ENCODE data around the gene FRAT2.

FRAT2 gene

DNA sequence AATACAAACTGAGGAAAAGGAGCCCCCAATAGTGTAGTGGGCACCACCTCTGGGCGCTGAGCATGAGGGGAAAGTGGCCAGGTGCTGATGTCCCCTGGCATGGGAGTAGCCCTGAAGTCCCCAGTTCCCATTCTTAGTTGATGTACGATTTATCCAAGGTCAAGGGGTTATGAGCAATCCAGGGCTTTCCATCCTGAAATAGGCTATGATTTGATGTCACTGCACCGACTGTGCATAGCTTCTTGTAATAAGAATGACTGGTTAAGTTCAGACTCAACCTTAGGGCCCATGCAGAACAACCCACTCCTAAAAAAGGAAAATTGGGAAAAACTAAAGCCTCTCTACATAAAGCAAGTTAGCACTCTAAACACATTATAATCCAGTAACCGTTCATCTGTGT, 11.0 kb downstream of the FRAT2 start:
- no peak for DNase-seq

DNA sequence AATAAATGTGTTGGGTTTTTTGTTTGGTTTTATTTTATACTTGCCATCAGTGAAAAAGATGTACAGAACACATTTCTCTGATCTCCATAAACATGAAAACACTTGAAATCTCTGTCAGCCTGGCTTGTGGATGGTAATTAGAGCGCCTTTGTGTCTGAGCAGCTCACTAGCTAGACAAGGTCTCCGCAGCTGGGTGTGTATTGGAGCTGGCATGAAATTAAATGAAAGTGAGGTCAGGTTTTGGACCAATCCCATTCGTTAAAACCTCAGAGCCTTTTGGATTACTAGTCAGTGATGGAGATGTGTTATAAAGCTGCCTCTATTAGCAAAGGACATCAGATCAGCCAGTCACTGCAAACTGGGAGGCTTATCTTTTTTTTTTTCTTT, 12.7 kb downstream of the FRAT2 start:
- DNase-seq = no peak

DNA sequence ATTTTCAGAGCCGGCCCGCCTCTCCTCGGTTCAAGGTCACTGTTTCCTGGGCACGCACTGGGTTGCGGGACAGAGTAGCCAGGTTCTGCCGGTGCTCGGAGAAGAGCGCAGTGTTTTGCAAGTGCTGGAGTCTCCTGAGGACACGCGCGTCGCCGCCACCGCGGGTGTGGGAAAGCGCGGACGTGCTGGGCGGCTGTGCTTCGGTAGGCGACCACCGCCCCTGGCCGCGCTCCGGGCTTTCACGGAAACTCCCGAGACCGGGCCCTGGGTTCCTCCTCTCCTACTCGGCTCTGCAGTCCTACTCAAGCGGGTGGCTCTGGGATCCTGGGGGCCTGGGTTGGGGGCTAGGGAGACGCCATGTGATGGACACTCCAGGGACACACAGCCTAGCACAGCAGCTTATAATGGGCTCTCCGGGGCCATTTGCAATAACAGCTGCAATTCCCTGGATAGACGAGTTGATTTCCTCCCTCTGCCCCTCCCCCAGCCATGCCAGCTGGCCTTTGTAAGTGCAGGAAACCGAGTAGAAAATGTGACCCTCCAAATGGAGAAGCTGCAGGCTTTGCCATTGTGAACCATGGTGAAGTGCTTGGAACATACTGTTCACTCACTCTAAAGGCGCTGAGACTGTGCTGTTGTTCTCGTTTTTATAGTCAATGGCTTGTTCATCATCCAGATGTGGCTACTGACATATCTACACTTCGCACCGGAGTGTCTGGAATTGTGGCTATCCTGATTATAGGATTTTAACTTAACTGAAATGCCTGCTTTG, 13.3 kb downstream of the FRAT2 start:
- no peak for DNase-seq

DNA sequence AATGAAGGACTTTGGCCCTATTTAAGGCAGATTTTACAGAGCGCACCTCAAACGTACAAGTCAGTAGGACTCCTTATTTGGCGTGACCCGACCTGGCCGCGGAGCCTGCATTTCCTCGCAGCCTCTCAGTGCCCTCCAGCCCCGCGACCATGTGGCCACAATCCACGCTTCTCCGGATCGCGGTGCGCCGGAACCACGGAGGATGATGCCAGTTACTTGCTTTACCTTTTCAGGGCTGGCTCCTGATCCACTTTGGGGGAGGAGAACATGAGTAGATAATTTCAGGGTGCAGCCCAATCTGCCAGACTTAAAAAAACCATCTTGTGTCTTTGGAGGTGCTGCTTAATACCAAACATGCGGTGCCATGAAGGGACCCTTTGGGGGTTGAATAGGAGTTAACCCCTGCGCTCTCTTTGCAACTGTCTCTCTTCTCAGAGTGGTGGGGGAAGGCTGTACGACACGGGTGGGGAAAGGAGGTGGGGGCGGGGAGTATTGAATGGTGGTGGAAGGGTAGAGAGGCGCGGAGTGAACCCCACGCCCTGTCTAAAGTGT, 14.0 kb downstream of the FRAT2 start:
- DNase-seq = peak in 1 of 2 experiments; percentile 20

DNA sequence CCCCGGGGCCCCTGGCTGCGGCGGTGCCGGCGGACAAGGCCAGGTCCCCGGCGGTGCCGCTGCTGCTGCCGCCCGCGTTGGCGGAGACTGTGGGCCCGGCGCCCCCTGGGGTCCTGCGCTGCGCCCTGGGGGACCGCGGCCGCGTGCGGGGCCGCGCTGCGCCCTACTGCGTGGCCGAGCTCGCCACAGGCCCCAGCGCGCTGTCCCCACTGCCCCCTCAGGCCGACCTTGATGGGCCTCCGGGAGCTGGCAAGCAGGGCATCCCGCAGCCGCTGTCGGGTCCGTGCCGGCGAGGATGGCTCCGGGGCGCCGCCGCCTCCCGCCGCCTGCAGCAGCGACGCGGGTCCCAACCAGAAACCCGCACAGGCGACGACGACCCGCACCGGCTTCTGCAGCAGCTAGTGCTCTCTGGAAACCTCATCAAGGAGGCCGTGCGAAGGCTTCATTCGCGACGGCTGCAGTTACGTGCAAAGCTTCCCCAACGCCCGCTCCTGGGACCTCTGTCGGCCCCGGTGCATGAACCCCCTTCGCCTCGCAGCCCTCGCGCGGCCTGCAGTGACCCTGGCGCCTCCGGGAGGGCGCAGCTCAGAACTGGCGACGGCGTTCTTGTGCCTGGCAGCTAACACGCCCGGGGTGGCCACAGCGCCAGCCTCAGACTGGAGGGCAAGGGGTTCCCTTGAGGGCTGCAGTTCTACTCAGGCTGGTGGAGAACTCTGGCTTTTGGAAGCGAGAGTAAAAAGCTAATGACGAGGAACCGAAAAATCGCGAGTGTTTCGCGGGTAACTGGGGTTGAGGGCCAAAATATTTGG, 14.7 kb downstream of the FRAT2 start:
- DNase-seq = peak; percentile 46 to 57

DNA sequence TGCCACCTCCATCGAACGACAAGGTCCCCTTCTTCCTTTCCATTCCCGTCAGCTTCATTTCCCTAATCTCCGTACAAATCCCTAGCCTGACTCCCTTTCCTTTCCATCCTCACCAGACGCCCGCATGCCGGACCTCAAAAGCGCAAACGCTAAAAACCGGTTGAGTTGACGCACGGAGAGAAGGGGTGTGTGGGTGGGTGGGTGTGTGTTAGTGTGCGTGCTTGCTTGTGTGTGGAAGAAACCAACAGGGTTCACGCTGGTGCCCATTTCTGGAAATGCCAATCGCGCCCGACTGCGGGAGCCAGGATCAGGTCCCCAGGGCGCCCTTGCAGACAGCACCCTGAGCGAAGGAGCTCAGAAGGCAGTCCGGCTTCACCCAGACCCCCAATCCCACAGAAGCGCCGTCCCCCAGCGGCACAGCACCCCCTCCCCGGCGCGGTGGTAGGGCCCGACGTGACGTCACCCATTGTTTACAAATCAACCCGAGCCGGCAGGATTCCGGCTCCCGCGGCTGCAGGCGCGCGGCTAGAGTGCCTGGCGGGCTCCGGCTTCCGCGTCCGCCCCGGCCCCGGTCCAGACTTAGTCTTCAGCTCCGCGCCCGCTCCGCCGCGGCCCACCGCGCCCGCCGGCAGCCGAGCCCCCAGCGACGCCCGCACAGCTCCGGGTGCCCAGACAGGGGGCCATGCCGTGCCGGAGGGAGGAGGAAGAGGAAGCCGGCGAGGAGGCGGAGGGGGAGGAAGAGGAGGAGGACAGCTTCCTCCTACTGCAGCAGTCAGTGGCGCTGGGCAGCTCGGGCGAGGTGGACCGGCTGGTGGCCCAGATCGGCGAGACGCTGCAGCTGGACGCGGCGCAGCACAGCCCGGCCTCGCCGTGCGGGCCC, 15.5 kb downstream of the FRAT2 start, which contains the start of gene FRAT1:
FRAT1 (plus strand) TSS at position 500 of the 880 bp plus-strand sequence; CDS start at position 683, 183 bp downstream.
- peak; percentile 82 to 84 for DNase-seq

DNA sequence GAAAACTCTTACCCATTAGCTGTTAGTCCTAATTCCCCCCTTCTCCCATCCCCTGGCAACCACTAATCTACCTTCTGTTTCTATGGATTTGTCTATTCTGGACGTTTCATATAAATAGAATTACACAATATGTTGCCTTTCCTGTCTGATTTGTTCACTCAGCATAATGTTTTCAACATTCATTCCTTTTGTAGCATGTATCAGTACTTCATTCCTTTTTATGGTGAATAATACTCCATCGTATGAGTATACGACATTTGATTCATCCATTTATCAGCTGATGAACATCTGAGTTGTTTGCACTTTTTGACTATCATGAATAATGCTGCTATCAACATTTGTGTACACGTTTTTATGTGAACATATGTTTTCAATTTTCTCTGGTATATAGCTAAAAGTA, 19.9 kb downstream of the FRAT2 start:
- DNase-seq = no peak

DNA sequence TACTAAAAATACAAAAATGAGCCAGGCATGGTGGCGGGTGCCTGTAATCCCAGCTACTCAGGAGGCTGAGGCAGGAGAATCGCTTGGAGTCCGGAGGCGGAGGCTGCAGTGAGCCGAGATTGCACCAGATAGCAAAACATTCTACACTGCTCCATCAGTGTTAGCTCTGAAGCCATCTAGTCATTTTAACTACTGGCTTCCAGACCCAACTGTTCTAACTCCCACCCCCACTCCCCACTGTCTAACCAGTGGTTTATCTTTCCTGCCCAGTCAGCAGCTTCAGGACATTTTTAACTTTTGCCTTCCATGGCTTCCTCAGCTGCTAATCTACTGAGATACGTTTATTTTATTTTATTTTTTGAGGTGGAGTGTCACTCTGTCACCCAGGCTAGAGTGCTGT, 21.6 kb downstream of the FRAT2 start:
- no peak for DNase-seq

DNA sequence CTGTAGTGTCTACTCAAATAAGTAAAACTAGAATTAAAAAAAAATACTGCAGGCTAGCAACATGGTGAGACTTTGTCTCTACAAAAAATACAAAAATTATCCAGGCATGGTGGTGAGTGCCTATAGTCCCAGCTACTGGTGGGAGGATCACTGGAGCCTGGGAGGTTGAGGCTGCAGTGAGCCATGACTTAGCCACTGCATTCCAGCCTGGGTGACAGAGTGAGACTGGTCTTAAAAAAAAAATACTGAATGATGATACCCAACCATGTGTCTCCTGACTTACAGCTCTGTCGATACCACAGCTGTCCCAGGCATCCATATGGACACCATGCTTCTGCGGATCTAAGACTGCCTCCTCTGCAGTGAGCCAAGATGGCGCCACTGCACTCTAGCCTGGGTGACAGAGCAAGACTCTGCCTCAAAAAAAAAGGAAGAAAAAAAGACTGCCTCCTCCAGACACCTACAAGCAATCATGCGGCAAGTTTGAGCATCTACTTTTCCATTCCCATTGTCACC, 23.4 kb downstream of the FRAT2 start:
- DNase-seq = no peak

DNA sequence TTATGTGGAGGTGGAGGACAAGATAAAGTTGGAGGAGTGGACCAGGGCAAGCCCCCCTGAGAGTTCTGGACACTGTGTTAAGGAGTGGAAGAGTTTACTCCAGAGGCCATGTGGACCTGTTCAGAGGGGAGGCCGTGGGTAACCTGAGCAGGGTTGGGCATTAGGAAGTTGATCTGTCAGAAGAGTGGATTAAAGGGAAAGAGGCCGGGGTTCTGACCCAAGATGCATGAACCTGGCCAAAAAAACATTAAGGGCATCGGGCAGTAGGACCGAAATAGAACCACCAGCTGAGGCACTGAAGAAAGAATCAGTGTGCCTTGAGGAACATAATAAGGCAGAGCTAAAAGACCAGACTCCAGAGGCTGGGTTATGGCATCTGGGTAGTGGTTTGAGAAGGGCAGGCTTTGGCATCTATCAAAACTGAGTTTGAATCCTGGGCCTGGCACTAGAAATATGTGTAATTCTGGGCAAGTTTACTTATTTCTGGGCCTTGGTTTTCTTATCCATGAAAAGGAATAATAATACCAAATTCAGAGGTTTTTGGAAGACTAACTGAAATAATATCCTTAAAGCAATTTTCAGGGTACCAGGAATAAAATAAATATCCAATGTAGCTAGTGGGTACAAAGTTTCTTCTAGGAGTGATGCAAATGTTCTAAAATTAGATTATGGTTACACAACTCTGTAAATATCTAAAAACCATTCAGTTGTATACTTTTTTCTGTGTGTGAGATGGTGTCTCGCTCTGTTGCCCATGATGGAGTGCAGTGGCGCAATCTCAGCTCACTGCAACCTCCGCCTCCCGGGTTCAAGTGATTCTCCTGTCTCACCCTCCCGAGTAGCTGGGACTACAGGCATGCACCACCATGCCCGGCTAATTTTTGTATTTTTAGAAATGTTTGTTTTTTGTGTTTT, 26.4 kb downstream of the FRAT2 start:
- no peak for DNase-seq

DNA sequence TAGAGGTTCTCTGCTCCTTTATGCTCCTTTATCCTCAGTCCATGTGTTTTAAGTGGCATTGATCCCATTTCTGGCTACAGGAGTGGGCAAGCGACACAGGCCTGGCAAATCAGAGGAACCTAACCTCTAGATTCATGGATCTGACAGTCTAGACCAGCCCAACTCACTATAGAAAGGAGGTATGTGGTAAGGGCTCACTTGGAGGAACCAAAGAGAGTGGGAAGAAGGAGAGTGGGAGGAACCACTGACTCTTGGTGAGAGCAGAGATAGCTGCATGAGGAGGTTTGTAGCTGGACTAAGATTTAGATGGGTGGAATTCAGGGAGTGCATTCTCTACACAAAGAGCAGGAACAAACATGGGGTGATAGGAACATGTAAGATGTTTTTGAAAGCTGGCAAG, 27.1 kb downstream of the FRAT2 start:
- no peak for DNase-seq

DNA sequence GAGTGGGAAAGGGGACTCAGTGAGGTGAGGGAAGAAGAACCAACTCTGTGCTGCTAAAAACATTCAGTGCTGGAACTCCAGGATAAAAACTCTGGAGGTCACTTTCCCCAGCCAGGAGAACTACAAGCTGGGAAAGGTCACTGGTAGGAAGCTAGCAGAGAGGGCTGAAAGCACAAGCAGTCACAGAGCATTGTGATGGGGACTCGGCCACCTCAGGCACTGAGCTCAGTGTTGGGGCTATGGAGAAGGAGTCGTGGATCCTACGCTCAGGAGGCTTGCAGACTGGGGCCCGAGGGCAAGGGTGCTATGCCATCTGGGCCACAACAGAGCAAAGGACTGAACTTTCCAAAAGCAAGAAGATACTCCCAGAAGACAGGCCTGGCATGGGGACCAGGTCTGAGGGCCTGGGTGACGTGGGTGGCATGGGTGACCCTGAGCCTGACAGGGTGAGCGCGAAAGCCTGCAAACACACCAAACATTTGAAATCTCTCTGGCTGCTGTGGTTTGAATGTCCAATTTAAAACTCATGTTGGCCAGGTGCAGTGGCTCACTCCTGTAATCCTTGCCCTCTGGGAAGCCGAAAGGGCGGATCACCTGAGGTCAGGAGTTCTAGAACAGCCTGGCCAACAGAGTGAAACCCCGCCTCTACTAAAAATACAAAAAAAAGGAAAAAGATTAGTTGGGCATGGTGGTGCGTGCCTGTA, 32.3 kb downstream of the FRAT2 start:
- DNase-seq = no peak

DNA sequence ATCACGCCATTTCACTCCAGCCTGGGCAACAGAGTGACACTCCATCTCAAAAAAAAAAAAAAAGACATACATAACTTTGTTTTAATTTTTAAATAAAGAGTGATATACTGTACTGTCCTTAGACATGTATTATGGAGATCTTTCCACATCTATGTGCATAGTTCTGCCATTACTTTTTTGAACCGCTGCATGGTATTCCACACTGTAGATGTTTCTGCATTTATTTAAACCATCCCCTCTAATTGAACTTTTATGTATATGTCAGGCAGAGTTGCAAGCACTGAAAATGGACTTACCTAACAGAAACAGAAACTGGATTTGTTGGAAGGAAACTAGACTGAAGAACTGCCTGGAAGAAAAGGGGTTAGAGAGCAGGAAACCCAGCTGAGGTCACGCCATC, 33.5 kb downstream of the FRAT2 start:
- no peak for DNase-seq

DNA sequence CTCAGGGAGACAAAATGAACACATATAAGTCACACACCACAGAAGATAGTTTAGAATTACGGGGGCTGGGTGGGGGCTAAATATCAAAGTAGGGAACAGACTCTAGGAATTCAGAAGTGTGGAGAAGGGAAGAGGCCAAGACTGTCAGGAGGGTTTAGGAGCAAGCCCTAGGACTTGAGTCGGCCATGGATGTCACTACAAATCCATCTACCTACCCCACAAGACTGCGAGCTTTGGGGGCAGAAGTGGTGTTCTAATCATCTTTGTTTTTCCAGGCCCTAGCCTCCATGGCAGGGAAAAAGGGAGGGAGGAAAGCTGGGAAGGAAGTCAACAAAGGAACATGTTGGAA, 36.3 kb downstream of the FRAT2 start:
- DNase-seq = no peak

DNA sequence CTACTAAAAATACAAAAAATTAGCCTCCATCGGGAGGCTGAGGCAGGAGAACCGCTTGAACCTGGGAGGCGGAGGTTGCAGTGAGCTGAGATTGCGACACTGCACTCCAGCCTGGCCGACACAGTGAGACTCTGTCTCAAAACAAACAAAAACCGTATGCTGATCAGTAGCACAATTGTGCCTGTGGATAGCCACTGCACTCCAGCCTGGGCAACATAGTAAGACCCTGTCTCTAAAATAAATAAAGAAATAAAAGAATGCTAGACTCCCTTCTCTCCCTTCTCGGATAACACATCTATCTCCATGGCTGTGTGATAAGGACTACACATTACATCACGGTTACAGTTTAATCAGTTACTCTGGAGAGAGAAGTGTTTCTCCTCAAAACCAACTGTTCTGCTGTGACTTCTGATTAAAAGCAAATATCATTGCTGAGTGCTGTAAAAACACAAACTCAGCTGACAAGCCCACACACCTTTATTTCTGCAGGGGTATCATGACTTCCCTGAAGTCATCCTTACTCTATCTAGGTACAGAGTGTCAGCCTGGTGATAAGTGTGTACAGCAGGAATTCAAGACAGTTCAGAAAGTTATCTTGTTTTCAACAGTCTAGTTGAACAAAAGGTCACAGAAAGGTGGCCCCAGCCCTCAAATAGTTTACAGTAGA, 36.8 kb downstream of the FRAT2 start:
- DNase-seq = no peak

DNA sequence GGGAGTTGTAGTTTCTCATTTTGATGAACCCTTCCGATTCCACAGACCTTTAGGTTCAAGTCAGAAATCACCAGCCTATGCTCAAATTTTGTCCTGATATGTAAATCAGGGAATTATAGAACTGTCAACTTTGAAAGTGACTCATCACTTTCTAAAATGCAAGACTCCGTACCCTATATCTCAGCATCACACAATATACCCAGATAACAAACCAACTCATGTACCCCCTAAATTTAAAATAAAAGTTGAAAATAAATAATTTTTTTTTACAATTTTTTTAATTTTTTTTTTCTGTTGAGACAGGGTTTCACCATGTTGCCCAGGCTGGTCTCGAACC, 41.7 kb downstream of the FRAT2 start:
- no peak for DNase-seq

DNA sequence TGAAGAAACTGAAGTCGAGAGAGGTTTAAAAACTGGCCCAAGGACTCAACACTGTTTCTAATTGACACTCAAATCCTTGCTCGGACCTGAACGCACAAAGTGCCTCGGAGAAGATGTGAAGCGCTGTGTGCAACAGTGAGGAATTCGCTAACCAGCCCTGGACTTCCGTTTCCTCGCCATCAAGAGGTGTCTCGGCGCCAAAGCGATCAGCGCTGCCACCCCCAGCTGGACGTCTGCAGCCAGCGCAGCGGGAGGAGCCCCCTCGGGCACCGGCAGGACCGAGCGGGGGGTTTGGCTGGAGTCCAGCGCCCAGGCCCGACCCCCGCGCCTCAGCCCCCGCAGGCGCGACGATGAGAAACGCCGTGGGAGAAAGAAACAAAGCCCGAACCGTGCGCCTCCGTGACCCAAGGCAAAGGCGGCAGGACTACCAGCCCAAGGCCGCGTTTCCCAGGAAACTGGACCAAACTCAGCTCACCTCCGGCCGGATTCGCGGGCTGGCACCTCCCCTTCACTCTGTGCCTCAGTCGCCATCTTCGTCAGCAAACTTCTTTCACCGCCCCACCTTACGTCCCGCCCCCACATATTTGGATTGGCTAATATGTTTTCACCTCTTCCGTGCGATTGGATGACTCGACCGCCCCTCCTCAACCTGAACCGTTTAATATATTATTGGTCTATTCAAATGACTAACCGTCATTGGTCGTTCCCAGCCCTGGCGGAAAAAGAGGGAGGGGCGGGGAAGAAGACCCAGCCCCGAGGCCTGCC, 42.2 kb downstream of the FRAT2 start, which contains the start of gene ARHGAP19:
ARHGAP19 (minus strand) TSS at position 541 of the 765 bp plus-strand sequence; CDS start at position 531, 10 bp downstream.
- DNase-seq = peak; percentile 79 to 94

DNA sequence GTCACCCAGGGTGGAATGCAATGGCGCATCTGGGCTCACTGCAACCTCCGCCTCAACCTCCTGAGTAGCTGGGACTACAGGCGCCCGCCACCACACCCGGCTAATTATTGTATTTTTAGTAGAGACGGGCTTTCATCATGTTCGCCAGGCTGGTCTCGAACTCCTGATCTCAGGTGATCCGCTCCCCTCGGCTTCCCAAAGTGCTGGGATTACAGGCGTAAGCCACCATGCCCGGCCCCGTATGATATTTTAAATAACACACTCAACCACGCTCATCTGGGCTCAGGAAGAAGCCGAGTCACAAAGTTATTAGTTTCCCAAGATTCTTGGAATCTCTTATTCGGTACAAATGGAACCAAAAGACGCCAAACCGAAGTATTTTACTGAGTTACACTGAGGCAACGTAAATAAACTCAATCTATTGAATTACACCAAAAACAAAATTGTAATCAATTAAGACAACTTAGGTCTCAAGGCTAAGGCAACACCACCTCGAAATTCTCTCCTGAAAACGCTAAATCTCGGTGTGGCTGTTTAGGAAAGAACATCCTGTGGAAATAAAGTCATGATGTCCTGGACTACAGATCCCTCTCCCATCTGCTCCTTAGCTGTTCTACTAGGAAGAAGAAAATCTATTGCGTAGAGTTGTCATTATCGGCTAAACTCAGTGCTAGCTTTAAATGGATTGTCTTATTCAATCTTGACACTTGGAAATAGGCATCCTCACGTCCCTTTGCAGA, 43.0 kb downstream of the FRAT2 start:
- no peak for DNase-seq

Measured in stimulated activated CD4-positive, alpha-beta T cell treated with anti-CD3 and anti-CD28 coated beads, Interleukin-4, amount 100 ng/mL, for 4 hours (primary cell).